ENCODE measurements around the gene FANCI. TPM values are rescaled to one million over a fixed set of nuclear protein-coding genes. Genes with fewer than 3 reads are reported as not detected.

The FANCI gene
- total RNA-seq, 1 donor from 2014 or later: 29.5 TPM

- DNase-seq: no peak
These were observed 118.7 kb downstream of the FANCI start for GRCh38 chr15:89362203-89363101.

- DNase-seq: no peak
These were observed 119.4 kb downstream of the FANCI start for GRCh38 chr15:89363133-89363532.

- DNase-seq: no peak
These were observed 120.0 kb downstream of the FANCI start for GRCh38 chr15:89363770-89364169.

GRCh38 chr15:89364341-89364740 is 120.6 kb downstream of the FANCI start:
- DNase-seq: no peak

GRCh38 chr15:89364741-89365450 is 121.1 kb downstream of the FANCI start:
- no peak for DNase-seq

GRCh38 chr15:89365462-89366065 is 121.8 kb downstream of the FANCI start:
- no peak for DNase-seq

Small RNA genes lying within 50 kb of the gene (small RNA-seq; reads per million reads assigned to genes)
- not detected for gene MIR6766 (ENCODE audit: low replicate concordance)

Other genes with a start within 250 kb of the FANCI start
- 27.8 TPM for gene ABHD2, start 155.5 kb upstream of the FANCI start, total RNA-seq
- gene RLBP1, start 22.4 kb upstream of the FANCI start, total RNA-seq: not detected
- gene POLG, start 90.8 kb downstream of the FANCI start, total RNA-seq: 37.9 TPM

All from skin of body (tissue), 3 donors.